Measurements from ENCODE around the gene CDC42BPB.
A peak's percentile ranks its signal among the peaks of the same experiment; 100 is the strongest.

Gene CDC42BPB

GRCh38 chr14:103085106-103086091 lies 28.1 kb upstream of the CDC42BPB start:
- TF ChIP-seq POLR2A (IDR thresholded peaks at IDR 0.05; ENCODE audit: low read depth, low read length) (no peak), PAX5 (IDR thresholded peaks at IDR 0.05; ENCODE audit: insufficient read depth, low read length, severe bottlenecking) (no peak), POU2F2 (IDR thresholded peaks at IDR 0.05; ENCODE audit: low read depth, low read length) (no peak), TAF1 (IDR thresholded peaks at IDR 0.05; ENCODE audit: low read depth, low read length) (no peak), POLR2AphosphoS5 (IDR thresholded peaks at IDR 0.05; ENCODE audit: low read depth, low read length) (no peak), SPI1 (IDR thresholded peaks at IDR 0.05; ENCODE audit: low read depth, low read length) (no peak)
- DNase-seq (ENCODE audit: insufficient read length, low spot score) = no peak
- no peak for FAIRE-seq

- TF ChIP-seq POLR2AphosphoS5 (IDR thresholded peaks at IDR 0.05; ENCODE audit: low read depth, low read length) = no peak
- TF ChIP-seq SPI1 (IDR thresholded peaks at IDR 0.05; ENCODE audit: low read depth, low read length) = no peak
- no peak for TF ChIP-seq POU2F2 (IDR thresholded peaks at IDR 0.05; ENCODE audit: low read depth, low read length)
- no peak for TF ChIP-seq PAX5 (IDR thresholded peaks at IDR 0.05; ENCODE audit: insufficient read depth, low read length, severe bottlenecking)
- no peak for TF ChIP-seq TAF1 (IDR thresholded peaks at IDR 0.05; ENCODE audit: low read depth, low read length)
- TF ChIP-seq POLR2A (IDR thresholded peaks at IDR 0.05; ENCODE audit: low read depth, low read length) = no peak
- DNase-seq (ENCODE audit: insufficient read length, low spot score) (peak; percentile 22), FAIRE-seq (no peak)
These were observed 26.9 kb upstream of the CDC42BPB start, which contains the start of gene LBHD2 for GRCh38 chr14:103084021-103084919. TSS of gene LBHD2 (plus strand) at chr14:103084210. CDS start at chr14:103086013, 1,803 bp downstream.

DNA sequence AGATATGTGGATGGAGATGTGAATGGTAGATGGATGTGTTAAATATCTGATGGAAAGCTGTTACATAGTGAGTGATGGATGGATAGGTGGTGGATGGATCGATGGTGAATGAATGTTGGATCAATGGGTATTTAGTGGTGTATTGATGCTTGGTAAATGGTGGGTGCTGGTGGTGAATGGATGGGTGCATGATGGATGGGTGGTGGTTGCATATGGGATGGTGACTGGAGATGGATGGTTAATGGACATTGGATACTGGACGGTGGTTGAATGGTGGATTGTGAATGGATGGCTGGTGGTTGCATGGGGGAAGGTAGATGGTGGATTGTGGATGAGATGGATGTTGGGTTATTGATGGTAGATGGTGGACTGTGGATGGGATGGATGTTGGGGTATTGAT lies 24.6 kb upstream of the CDC42BPB start:
- no peak for TF ChIP-seq POLR2AphosphoS5 (IDR thresholded peaks at IDR 0.05; ENCODE audit: low read depth, low read length)
- TF ChIP-seq POU2F2 (IDR thresholded peaks at IDR 0.05; ENCODE audit: low read depth, low read length) = no peak
- no peak for TF ChIP-seq SPI1 (IDR thresholded peaks at IDR 0.05; ENCODE audit: low read depth, low read length)
- DNase-seq (ENCODE audit: insufficient read length, low spot score) = no peak
- FAIRE-seq = peak; percentile 20

GRCh38 chr14:103078860-103079587 lies 21.7 kb upstream of the CDC42BPB start:
- no peak for TF ChIP-seq SPI1 (IDR thresholded peaks at IDR 0.05; ENCODE audit: low read depth, low read length)
- no peak for TF ChIP-seq TAF1 (IDR thresholded peaks at IDR 0.05; ENCODE audit: low read depth, low read length)
- no peak for TF ChIP-seq POU2F2 (IDR thresholded peaks at IDR 0.05; ENCODE audit: low read depth, low read length)
- TF ChIP-seq POLR2A (IDR thresholded peaks at IDR 0.05; ENCODE audit: low read depth, low read length) = no peak
- TF ChIP-seq PAX5 (IDR thresholded peaks at IDR 0.05; ENCODE audit: insufficient read depth, low read length, severe bottlenecking) = no peak
- TF ChIP-seq POLR2AphosphoS5 (IDR thresholded peaks at IDR 0.05; ENCODE audit: low read depth, low read length) = no peak
- DNase-seq (ENCODE audit: insufficient read length, low spot score) (no peak), FAIRE-seq (no peak)

DNA sequence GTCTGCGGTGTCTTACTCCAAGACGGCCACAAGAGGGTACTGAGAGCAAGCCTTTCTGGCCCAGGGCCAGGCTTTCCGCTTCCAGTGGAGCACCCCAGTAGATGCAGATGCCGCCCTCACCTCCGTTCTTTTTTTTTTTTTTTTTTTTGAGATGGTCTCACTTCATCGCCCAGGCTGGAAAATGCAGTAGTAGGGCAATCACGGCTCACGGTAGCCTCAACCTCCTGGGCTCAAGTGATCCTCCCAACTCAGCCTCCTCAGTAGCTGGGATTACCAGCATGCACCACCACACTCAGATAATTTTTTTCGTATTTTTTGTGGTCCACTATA lies 21.0 kb upstream of the CDC42BPB start:
- TF ChIP-seq POLR2AphosphoS5 (IDR thresholded peaks at IDR 0.05; ENCODE audit: low read depth, low read length) (no peak), TAF1 (IDR thresholded peaks at IDR 0.05; ENCODE audit: low read depth, low read length) (no peak), PAX5 (IDR thresholded peaks at IDR 0.05; ENCODE audit: insufficient read depth, low read length, severe bottlenecking) (no peak), SPI1 (IDR thresholded peaks at IDR 0.05; ENCODE audit: low read depth, low read length) (no peak), POU2F2 (IDR thresholded peaks at IDR 0.05; ENCODE audit: low read depth, low read length) (no peak), POLR2A (IDR thresholded peaks at IDR 0.05; ENCODE audit: low read depth, low read length) (no peak)
- FAIRE-seq (peak; percentile 77), DNase-seq (ENCODE audit: insufficient read length, low spot score) (peak; percentile 79)

DNA sequence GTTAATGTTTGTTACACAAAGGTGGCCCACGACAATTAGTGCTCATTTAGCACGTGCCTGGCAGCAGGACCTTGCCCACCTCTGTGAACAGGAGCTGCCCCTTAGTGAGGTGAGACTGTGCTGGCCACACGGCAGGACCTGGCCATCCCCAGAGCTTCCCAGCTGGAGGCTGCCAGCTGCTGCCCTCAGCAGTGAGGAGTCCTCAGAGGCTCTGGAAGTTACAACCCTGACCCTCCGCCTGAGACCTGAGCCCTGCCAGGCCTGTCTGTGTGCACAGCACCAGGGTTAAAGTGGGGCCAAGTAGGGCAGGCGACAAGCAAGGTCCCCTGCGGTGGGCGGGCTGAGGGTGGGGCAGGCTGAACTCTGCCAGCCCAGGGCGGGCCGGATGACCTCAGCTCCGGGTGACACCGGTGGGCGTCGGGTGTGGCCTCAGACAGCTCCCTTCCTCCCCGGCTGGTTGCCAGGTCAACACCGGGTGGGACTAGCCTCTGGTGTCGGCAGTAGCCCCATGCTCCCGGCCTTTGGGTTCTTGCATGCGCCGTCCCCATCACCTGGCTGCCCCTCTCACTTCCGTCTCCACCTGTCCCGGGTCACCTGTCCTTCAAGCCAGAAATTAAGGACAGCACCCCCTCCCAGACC lies 17.5 kb upstream of the CDC42BPB start:
- no peak for DNase-seq (ENCODE audit: insufficient read length, low spot score)
- peak; percentile 70 for FAIRE-seq
- TF ChIP-seq POLR2A (IDR thresholded peaks at IDR 0.05; ENCODE audit: low read depth, low read length) (no peak), PAX5 (IDR thresholded peaks at IDR 0.05; ENCODE audit: insufficient read depth, low read length, severe bottlenecking) (no peak), POU2F2 (IDR thresholded peaks at IDR 0.05; ENCODE audit: low read depth, low read length) (no peak), TAF1 (IDR thresholded peaks at IDR 0.05; ENCODE audit: low read depth, low read length) (no peak), POLR2AphosphoS5 (IDR thresholded peaks at IDR 0.05; ENCODE audit: low read depth, low read length) (no peak), SPI1 (IDR thresholded peaks at IDR 0.05; ENCODE audit: low read depth, low read length) (no peak)

- DNase-seq (ENCODE audit: insufficient read length, low spot score) = no peak
- TF ChIP-seq PAX5 (IDR thresholded peaks at IDR 0.05; ENCODE audit: insufficient read depth, low read length, severe bottlenecking) (peak; percentile 80), POLR2A (IDR thresholded peaks at IDR 0.05; ENCODE audit: low read depth, low read length) (no peak), TAF1 (IDR thresholded peaks at IDR 0.05; ENCODE audit: low read depth, low read length) (no peak), POLR2AphosphoS5 (IDR thresholded peaks at IDR 0.05; ENCODE audit: low read depth, low read length) (no peak), SPI1 (IDR thresholded peaks at IDR 0.05; ENCODE audit: low read depth, low read length) (no peak)
- peak; percentile 41 for FAIRE-seq
These were observed 16.8 kb upstream of the CDC42BPB start for GRCh38 chr14:103073876-103074728.
